ENCODE data around the gene NCDN. TPM values are rescaled to one million over a fixed set of nuclear protein-coding genes. Genes with fewer than 3 reads are reported as not detected.

NCDN gene
- total RNA-seq, 1 donor = 24.4 TPM

DNA sequence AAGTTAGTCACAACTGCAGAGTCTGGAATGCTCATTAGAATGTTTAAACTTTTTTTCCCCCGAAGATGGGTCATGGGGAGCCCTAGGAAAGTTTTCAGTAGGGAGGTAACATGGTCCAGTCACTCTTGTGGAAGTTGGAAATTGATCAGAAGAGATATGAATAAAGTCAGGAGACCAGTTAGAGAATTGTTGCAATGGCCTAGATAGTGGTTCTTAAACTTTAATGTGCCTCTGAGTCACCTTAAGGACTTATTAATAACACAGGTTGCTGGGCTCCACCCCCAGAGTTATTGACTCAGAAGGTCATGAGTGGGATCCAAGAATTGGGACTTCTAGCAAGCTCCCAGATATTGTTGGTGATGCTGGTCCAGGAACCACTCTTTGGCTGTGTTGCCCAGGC, 12.3 kb downstream of the NCDN start:
- peak; percentile 74 for DNase-seq (ENCODE audit: low read depth)
- TF ChIP-seq CTCF (IDR thresholded peaks at IDR 0.05; ENCODE audit: insufficient read depth, low read length) = no peak
- no peak overlapping the region for H3K4me3 ChIP-seq (ENCODE audit: low read depth, low read length)

DNA sequence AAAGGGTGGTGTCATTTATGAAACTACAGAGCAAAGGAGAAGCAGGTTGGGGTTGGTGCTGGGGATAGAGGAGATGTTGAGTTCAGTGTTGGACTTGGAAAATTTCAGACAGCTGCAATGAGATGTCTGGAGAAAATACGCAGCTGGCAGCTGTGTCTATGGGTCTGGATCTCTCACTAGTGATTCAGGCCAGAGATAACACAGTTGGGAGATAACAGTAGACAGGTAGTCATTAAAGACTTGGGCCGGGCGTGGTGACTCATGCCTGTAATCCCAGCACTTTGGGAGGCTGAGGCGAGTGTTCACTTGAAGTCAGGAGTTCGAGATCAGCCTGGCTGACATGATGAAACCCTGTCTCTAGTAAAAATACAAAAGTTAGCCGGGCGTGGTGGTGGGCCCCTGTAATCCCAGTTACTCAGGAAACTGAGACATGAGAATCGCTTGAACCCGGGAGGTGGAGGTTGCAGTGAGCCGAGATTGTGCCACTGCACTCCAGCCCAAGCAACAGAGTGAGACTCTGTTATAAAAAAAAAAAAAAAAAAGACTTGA, 13.1 kb downstream of the NCDN start:
- peak; percentile 76 for DNase-seq (ENCODE audit: low read depth)

GRCh38 chr1:35571263-35571662, 13.7 kb downstream of the NCDN start:
- no peak for TF ChIP-seq CTCF (IDR thresholded peaks at IDR 0.05; ENCODE audit: insufficient read depth, low read length)
- no peak overlapping the region for H3K4me3 ChIP-seq (ENCODE audit: low read depth, low read length)
- no peak for DNase-seq (ENCODE audit: low read depth)

More for the DNA sequence above, 13.1 kb downstream of the NCDN start:
- no peak overlapping the region for H3K4me3 ChIP-seq (ENCODE audit: low read depth, low read length)
- no peak for TF ChIP-seq CTCF (IDR thresholded peaks at IDR 0.05; ENCODE audit: insufficient read depth, low read length)

- no peak for TF ChIP-seq CTCF (IDR thresholded peaks at IDR 0.05; ENCODE audit: insufficient read depth, low read length)
- DNase-seq (ENCODE audit: low read depth) = no peak
- no peak overlapping the region for H3K4me3 ChIP-seq (ENCODE audit: low read depth, low read length)
These were observed 14.7 kb downstream of the NCDN start for GRCh38 chr1:35572296-35572695.

GRCh38 chr1:35573198-35574124, 15.9 kb downstream of the NCDN start, which contains the start of gene TFAP2E:
Gene TFAP2E, plus strand, starts transcription at chr1:35573314. Its CDS starts 264 bp downstream, at chr1:35573578.
- H3K4me3 ChIP-seq (ENCODE audit: low read depth, low read length) = peak within 1 kb of the TSS; percentile 56
- TF ChIP-seq CTCF (IDR thresholded peaks at IDR 0.05; ENCODE audit: insufficient read depth, low read length) = no peak
- no peak for DNase-seq (ENCODE audit: low read depth)

GRCh38 chr1:35574125-35574654, 16.6 kb downstream of the NCDN start:
- no peak overlapping the region for H3K4me3 ChIP-seq (ENCODE audit: low read depth, low read length)
- no peak for TF ChIP-seq CTCF (IDR thresholded peaks at IDR 0.05; ENCODE audit: insufficient read depth, low read length)
- DNase-seq (ENCODE audit: low read depth) = no peak
